Measurements from ENCODE around the gene RASGRP3.

DNA sequence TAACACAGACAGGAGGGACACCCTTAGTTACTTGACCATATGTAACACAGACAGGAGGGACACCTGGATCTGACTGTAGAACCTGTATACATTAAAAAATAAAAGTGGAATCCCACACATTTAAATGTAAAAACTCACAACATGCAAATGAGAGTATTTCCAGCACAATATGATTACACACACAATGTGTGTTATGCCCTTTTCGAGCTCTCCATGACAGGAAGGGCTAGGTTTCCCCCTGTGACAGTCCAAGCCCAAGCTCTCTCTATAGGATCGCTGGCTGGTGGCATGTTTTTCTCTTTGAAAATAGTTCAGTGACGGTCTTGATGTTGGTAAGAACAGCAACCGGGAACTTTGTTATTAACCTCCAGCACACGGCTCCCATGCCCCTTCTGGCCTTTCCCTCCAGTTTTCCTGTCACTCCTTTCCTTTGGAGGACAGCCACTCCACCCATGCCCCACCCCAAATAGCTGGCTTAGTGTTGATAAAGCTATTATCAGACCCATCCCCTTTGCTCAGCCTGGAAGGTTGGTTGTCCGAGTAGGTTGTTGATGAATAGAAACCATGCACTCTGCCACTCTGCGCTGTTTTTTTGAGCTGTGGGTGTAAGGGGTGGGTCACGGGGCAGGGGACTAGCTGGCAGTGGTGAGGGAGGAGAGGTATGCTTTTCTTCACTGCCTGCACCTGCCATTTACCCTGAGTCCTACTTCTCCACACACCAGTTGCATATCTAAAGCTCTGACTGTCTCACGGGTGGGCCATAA is 2.7 kb downstream of the RASGRP3 start:
- TF ChIP-seq, protein P1, sequence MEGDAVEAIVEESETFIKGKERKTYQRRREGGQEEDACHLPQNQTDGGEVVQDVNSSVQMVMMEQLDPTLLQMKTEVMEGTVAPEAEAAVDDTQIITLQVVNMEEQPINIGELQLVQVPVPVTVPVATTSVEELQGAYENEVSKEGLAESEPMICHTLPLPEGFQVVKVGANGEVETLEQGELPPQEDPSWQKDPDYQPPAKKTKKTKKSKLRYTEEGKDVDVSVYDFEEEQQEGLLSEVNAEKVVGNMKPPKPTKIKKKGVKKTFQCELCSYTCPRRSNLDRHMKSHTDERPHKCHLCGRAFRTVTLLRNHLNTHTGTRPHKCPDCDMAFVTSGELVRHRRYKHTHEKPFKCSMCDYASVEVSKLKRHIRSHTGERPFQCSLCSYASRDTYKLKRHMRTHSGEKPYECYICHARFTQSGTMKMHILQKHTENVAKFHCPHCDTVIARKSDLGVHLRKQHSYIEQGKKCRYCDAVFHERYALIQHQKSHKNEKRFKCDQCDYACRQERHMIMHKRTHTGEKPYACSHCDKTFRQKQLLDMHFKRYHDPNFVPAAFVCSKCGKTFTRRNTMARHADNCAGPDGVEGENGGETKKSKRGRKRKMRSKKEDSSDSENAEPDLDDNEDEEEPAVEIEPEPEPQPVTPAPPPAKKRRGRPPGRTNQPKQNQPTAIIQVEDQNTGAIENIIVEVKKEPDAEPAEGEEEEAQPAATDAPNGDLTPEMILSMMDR (conservative IDR thresholded peaks at IDR 0.05 in 1 of 2, IDR thresholded peaks at IDR 0.05 in 1 of 2; ENCODE audit: low read depth in 1 of 2, low read length in 2 of 2), result no peak
- no peak for TF ChIP-seq EZH2 (IDR thresholded peaks at IDR 0.05; ENCODE audit: low read length, missing control alignments)

Data from fibroblast of lung (primary cell).